Measurements from ENCODE around the gene ENPEP. TPM values are rescaled to one million over a fixed set of nuclear protein-coding genes. Genes with fewer than 3 reads are reported as not detected.
A peak's percentile ranks its signal among the peaks of the same experiment; 100 is the strongest.

The ENPEP gene
- total and polyA plus RNA-seq, 8 donors: 0.19 to 11.9 (median 0.45) TPM; not detected in 1

DNA sequence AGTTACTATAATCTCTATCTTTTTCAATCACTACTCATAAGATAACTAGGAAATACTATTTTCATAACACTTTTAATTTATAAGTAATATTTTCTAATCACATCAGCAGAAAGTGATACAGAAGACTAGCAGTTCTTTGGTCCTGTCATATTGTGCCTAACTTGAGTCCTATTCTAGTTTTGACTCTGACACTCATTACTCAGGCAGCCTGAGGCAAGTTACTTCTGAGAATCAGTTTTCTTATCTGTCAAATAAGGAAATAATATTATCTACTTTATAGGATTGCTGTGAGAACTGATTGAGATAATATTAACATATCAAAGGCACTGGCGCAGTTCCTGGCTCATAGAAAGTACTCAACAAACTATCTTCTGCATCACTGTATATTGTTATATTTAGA, 129.1 kb downstream of the ENPEP start:
- Histone ChIP-seq H3K9me3 (no peaks in the 10 kb centered on the region), H3K27me3 (peaks cover 0 to 38% (median 16%) of the 10 kb centered on the region in 3 donors), H3K36me3 (no peaks in the 10 kb centered on the region), H3K4me3 (no peak overlapping the region), H3K4me1 (no peaks in the 10 kb centered on the region), H3K27ac (no peak overlapping the region)
- 31 to 67% (median 58%) methylated on average over 1 of the region's 1 CpG for WGBS, 5 donors
- intact Hi-C loops (cut with DNase I; ENCODE audit: low total_unique reads): no loop called here
- no peak for DNase-seq
- TF ChIP-seq EP300 (IDR thresholded peaks at IDR 0.05) (no peak), POLR2A (IDR thresholded peaks at IDR 0.05) (no peak), POLR2AphosphoS5 (IDR thresholded peaks at IDR 0.05) (no peak)
- TF ChIP-seq, protein P1, sequence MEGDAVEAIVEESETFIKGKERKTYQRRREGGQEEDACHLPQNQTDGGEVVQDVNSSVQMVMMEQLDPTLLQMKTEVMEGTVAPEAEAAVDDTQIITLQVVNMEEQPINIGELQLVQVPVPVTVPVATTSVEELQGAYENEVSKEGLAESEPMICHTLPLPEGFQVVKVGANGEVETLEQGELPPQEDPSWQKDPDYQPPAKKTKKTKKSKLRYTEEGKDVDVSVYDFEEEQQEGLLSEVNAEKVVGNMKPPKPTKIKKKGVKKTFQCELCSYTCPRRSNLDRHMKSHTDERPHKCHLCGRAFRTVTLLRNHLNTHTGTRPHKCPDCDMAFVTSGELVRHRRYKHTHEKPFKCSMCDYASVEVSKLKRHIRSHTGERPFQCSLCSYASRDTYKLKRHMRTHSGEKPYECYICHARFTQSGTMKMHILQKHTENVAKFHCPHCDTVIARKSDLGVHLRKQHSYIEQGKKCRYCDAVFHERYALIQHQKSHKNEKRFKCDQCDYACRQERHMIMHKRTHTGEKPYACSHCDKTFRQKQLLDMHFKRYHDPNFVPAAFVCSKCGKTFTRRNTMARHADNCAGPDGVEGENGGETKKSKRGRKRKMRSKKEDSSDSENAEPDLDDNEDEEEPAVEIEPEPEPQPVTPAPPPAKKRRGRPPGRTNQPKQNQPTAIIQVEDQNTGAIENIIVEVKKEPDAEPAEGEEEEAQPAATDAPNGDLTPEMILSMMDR (IDR thresholded peaks at IDR 0.05): no peak

DNA sequence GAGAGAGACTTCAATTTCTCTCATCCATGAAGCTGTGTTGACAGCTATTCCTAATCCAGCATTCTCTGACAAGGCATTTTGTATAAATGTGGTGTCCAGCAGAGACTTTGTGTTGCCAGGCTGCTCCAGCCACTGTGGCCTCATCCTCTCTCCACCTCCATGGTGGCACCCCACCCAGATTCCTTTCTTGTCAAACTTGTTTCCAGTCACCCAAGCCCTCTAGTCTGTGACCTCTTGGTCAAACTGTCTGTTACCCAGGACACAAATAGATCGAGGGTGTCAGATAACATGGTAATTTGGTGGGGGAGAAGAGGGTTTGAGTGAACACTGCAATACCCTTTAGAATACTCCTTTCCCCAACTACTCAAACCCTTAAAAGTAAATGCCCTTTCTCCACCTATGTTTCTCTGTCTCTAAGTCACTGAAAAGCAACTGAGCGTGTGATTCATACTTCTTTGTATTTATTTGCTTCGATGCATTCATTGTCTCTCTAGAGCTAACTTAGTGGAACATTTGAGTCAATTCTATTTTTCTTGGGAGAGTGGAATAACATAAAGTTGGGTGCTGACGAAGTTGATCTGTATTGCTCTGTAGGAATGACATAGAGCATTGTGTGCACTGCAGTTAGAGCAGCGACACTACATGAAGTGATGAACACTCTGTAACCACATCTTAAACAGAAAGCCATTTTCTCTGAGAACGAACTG, 133.2 kb downstream of the ENPEP start:
- intact Hi-C loops (cut with DNase I; ENCODE audit: low total_unique reads): no loop called here
- H3K4me1 ChIP-seq: peaks cover 11 to 16% (median 15%) of the 10 kb centered on the region in 4 donors
- peaks cover 0 to 5% (median 0%) of the 10 kb centered on the region in 4 donors for H3K9me3 ChIP-seq
- WGBS, 5 donors: 18 to 29% (median 21%) methylated on average over 6 of the region's 6 CpGs
- TF ChIP-seq POLR2A (IDR thresholded peaks at IDR 0.05) (no peak), POLR2AphosphoS5 (IDR thresholded peaks at IDR 0.05) (no peak), EP300 (IDR thresholded peaks at IDR 0.05) (no peak)
- TF ChIP-seq, protein P1 (IDR thresholded peaks at IDR 0.05): no peak
- H3K27me3 ChIP-seq: peaks cover 6 to 69% (median 57%) of the 10 kb centered on the region in 3 donors
- DNase-seq: no peak
- no peak overlapping the region for H3K27ac ChIP-seq
- H3K4me3 ChIP-seq: no peak overlapping the region
- no peaks in the 10 kb centered on the region for H3K36me3 ChIP-seq

DNA sequence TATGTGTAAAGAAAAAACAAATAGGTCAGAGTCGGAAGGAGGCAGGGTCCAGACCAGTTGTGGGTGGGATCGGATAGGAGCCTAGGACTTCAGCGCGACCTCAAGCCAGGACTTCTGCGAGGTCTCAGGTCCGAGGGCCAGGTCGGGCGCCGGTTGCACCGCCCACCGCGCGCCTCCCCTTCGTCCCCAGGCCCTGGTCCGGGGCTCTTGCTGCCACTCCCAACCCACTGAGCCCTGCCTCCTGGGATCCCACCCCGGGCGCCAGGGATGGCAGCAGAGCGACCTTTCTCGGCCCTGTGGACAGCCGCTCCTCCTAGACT, 134.6 kb downstream of the ENPEP start:
- no peak overlapping the region for H3K27ac ChIP-seq
- no peaks in the 10 kb centered on the region for H3K36me3 ChIP-seq
- whole genome bisulfite sequencing, 5 donors: 5 to 15% (median 6%) methylated on average over 18 to 20 of the region's 20 CpGs
- H3K27me3 ChIP-seq: peaks cover 8 to 83% (median 70%) of the 10 kb centered on the region in 3 donors
- peaks cover 11 to 17% (median 15%) of the 10 kb centered on the region in 4 donors for H3K4me1 ChIP-seq
- H3K9me3 ChIP-seq: peaks cover 0 to 9% (median 0%) of the 10 kb centered on the region in 4 donors
- intact Hi-C loops (cut with DNase I; ENCODE audit: low total_unique reads): no loop called here
- DNase-seq: no peak
- TF ChIP-seq POLR2AphosphoS5 (IDR thresholded peaks at IDR 0.05) (no peak), EP300 (IDR thresholded peaks at IDR 0.05) (no peak), POLR2A (IDR thresholded peaks at IDR 0.05) (no peak)
- TF ChIP-seq, protein P1 (IDR thresholded peaks at IDR 0.05): no peak
- H3K4me3 ChIP-seq: no peak overlapping the region

DNA sequence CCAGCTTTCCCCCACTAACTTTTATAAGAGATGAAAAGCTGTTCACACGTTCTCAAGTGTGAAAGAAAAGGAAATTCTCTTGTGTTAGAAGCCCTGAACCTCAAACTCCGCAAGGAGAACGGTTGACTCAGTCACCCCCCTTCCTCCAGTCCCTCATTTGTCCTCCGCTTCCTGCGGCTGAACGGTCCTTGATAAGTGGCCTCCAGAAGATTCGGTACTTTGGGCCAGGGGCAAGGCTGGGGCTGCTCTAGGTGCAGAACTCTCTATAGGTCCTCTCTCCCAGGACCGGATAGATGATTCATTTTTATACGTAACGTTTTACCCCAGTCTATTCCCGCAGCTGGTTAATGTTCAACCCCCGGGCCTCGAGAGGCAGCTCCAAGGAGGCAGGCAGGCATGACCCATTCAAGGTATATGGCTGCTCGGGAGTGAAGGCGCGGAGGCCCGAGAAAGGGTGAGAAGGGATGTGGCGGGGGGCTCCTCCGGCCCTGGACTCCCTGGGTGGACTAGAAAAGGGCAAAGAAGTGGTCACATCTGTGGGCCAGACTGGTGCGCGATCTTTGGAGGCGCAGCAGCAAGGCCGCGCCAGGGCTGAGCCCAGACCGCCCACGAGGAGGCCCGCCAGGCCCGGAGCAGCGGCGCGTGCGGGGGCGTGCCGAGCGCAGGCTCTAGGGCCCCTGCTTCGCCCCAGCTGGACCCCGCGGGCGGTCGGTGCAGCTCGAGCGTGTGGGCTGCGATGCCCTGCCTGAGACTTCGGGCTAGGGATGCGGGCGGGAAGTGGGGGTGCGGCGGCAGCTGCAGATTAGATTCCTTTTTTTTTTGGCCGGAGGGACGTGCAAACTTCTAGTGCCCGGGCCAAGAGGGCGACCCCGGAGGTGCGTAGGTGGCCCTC, 135.2 kb downstream of the ENPEP start:
- Histone ChIP-seq H3K27ac (no peak overlapping the region), H3K36me3 (no peaks in the 10 kb centered on the region), H3K4me3 (peak overlapping the region in 1 of 4 donors; percentile 16), H3K4me1 (peaks cover 11 to 22% (median 15%) of the 10 kb centered on the region in 4 donors), H3K9me3 (peaks cover 0 to 9% (median 0%) of the 10 kb centered on the region in 4 donors), H3K27me3 (peaks cover 8 to 89% (median 76%) of the 10 kb centered on the region in 3 donors)
- no peak for TF ChIP-seq POLR2A (IDR thresholded peaks at IDR 0.05)
- no peak for TF ChIP-seq POLR2AphosphoS5 (IDR thresholded peaks at IDR 0.05)
- TF ChIP-seq, protein P1 (IDR thresholded peaks at IDR 0.05): no peak
- no peak for TF ChIP-seq EP300 (IDR thresholded peaks at IDR 0.05)
- intact Hi-C loops (cut with DNase I; ENCODE audit: low total_unique reads): no loop called here
- DNase-seq: peak in 1 of 2 donors; percentile 44
- WGBS, 5 donors: 4 to 7% (median 6%) methylated on average over 24 to 54 of the region's 54 CpGs

Data from stomach (tissue), 9 donors.